Astrocyte (in vitro differentiated cells and primary cell): ENCODE measurements around the gene PAM16.

Experiments used
- EZH2 ChIP-seq: IDR thresholded peaks from 2 replicates; pipeline ENCODE4 v1.6.1; 2012; ENCODE audit warnings: mild to moderate bottlenecking, low read length, inconsistent platforms; ENCODE audit not compliant: insufficient read depth
- TF ChIP-seq, protein P1 (sequence below): IDR thresholded peaks from 2 replicates; pipeline ENCODE4 v1.5.1; 2011; ENCODE audit warnings: low read depth, mild to moderate bottlenecking, inconsistent platforms, low read length, moderate library complexity; ENCODE audit not compliant: insufficient read depth

DNA sequence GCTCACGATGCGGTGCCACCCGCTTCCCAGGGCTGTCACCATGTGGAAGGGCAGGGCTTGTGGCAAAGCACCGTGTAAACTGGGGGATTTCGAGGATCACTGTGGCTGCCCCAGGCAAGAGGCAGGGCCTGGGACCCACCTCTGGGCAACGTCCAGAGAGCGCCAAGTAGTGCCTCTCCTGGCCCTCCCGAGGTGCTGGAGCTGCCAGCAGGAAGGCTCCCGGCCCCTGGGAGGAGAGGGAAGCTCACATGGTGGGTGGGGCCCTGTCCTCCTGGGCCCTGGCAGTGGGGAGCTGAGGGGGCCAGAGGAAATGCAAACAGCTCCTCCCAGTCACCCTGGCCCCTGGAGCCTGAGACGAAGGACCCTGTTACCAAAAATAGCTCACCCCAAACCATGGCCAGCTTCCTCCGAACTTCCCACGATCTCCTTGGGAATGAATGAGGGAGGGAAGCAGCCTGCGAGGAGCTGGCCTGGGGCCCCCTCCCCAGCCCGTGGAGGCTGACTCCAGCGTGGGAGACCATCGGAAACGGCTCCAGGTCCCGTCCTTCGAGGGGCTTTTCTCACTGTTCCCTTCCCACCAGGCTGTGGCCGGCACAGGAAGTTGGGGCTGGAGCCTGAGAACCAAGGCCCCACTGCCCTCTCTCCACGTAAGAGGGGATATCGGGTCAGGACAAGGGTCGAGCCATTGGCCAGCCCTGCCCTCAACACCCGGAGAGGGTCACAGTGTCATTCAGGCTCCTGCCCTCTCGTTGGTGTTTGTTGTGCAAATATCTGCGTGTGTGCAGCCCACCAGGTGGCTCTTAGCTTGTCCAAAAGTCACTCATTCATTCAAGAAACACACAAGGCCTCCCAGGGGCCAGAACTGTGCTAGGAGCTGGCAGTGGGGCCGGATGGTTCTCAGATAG lies 38.2 kb upstream of the PAM16 start:
- TF ChIP-seq EZH2 = no peak
- TF ChIP-seq, protein P1, sequence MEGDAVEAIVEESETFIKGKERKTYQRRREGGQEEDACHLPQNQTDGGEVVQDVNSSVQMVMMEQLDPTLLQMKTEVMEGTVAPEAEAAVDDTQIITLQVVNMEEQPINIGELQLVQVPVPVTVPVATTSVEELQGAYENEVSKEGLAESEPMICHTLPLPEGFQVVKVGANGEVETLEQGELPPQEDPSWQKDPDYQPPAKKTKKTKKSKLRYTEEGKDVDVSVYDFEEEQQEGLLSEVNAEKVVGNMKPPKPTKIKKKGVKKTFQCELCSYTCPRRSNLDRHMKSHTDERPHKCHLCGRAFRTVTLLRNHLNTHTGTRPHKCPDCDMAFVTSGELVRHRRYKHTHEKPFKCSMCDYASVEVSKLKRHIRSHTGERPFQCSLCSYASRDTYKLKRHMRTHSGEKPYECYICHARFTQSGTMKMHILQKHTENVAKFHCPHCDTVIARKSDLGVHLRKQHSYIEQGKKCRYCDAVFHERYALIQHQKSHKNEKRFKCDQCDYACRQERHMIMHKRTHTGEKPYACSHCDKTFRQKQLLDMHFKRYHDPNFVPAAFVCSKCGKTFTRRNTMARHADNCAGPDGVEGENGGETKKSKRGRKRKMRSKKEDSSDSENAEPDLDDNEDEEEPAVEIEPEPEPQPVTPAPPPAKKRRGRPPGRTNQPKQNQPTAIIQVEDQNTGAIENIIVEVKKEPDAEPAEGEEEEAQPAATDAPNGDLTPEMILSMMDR = no peak
